A549 (cell line): ENCODE data around the gene SORCS3.

Source experiments
- CTCF ChIP-seq: fragments of >200 bp; sonication (Bioruptor Twin); formaldehyde crosslinking; IDR thresholded peaks from 3 replicates; pipeline ENCODE4 v1.5.1; 2016
- ELK1 ChIP-seq: fragments of 150-350 bp; IDR thresholded peaks from 2 replicates; pipeline ENCODE4 v1.6.1; 2014; ENCODE audit warnings: low read depth, mild to moderate bottlenecking, low read length
- EP300 ChIP-seq, 2 experiments: fragments of >200 bp; sonication (Bioruptor Twin); formaldehyde crosslinking; IDR thresholded peaks; 2 replicates in 1 of 2; 3 replicates in 1 of 2; pipeline ENCODE4 v1.6.1; 2016 to 2017
- HMGXB4 ChIP-seq: fragments of 250-450 bp; sonication (Bioruptor Pico); IDR thresholded peaks from 2 replicates; pipeline ENCODE4 v1.5.0; 2021; ENCODE audit warnings: mild to moderate bottlenecking, moderate library complexity, borderline replicate concordance
- MAFK ChIP-seq: fragments of 450-650 bp; IDR thresholded peaks from 2 replicates; pipeline ENCODE4 v1.6.1; 2014; ENCODE audit not compliant: partially characterized antibody
- PBX3 ChIP-seq: IDR thresholded peaks from 2 replicates; pipeline ENCODE4 v1.6.1; 2012
- POLR2A ChIP-seq: IDR thresholded peaks from 2 replicates; pipeline ENCODE4 v1.6.1; 2012; ENCODE audit warnings: mild to moderate bottlenecking, low read length
- REST ChIP-seq: fragments of 200-600 bp; sonication (generic); IDR thresholded peaks from 2 replicates; pipeline ENCODE4 v1.6.1; 2016; ENCODE audit warnings: antibody characterized with exemption, mild to moderate bottlenecking, moderate library complexity
- RFX5 ChIP-seq: fragments of 450-650 bp; IDR thresholded peaks from 2 replicates; pipeline ENCODE4 v1.7.1; 2014; ENCODE audit warnings: antibody characterized with exemption, mild to moderate bottlenecking, moderate library complexity
- SREBF2 ChIP-seq: fragments of 450-650 bp; IDR thresholded peaks from 2 replicates; pipeline ENCODE4 v1.6.1; 2014; ENCODE audit warnings: mild to moderate bottlenecking, moderate library complexity

GRCh38 chr10:105023211-105024111 is 382.4 kb downstream of the SORCS3 start:
- TF ChIP-seq CTCF (no peak), SREBF2 (no peak), RFX5 (no peak), POLR2A (no peak), EP300 (IDR thresholded peaks at IDR 0.05) (no peak), PBX3 (no peak), HMGXB4 (CRISPR knock-in tag) (no peak), MAFK (no peak), ELK1 (no peak), REST (no peak)
